Activated naive CD8-positive, alpha-beta T cell (primary cell): ENCODE data around the gene GREM2.

Experiments
- H3K27ac Mint-ChIP-seq: one replicate; pipeline ENCODE4 v1.8.0; 2021; ENCODE audit warnings: mixed read lengths
- H3K27me3 Mint-ChIP-seq: one replicate; pipeline ENCODE4 v1.8.0; 2021; ENCODE audit warnings: mixed read lengths
- H3K36me3 Mint-ChIP-seq: one replicate; pipeline ENCODE4 v1.8.0; 2021; ENCODE audit warnings: mixed read lengths
- H3K4me1 Mint-ChIP-seq: one replicate; pipeline ENCODE4 v1.8.0; 2021; ENCODE audit warnings: low read depth, mixed read lengths
- H3K4me3 Mint-ChIP-seq: one replicate; pipeline ENCODE4 v1.8.0; 2021; ENCODE audit warnings: mild to moderate bottlenecking, mixed read lengths
- H3K9me3 Mint-ChIP-seq: one replicate; pipeline ENCODE4 v1.8.0; 2021; ENCODE audit warnings: low read depth, mixed read lengths

Gene GREM2

GRCh38 chr1:240506176-240506575 is 105.8 kb downstream of the GREM2 start:
- Mint-ChIP-seq H3K36me3 (no peaks in the 10 kb centered on the region), H3K27ac (no peak overlapping the region), H3K9me3 (no peaks in the 10 kb centered on the region), H3K27me3 (peaks cover 4% of the 10 kb centered on the region), H3K4me3 (no peak overlapping the region), H3K4me1 (no peaks in the 10 kb centered on the region)

GRCh38 chr1:240503558-240503957 is 108.4 kb downstream of the GREM2 start:
- Mint-ChIP-seq H3K36me3 (no peaks in the 10 kb centered on the region), H3K4me1 (no peaks in the 10 kb centered on the region), H3K4me3 (no peak overlapping the region), H3K27me3 (peaks cover 4% of the 10 kb centered on the region), H3K9me3 (no peaks in the 10 kb centered on the region), H3K27ac (no peak overlapping the region)

- Mint-ChIP-seq H3K27me3 (peaks cover 3% of the 10 kb centered on the region), H3K4me1 (no peaks in the 10 kb centered on the region), H3K36me3 (no peaks in the 10 kb centered on the region), H3K4me3 (no peak overlapping the region), H3K27ac (no peak overlapping the region), H3K9me3 (no peaks in the 10 kb centered on the region)
Measured at GRCh38 chr1:240503036-240503435, 108.9 kb downstream of the GREM2 start.

- Mint-ChIP-seq H3K4me3 (no peak overlapping the region), H3K9me3 (no peaks in the 10 kb centered on the region), H3K36me3 (no peaks in the 10 kb centered on the region), H3K27me3 (no peaks in the 10 kb centered on the region), H3K27ac (no peak overlapping the region), H3K4me1 (no peaks in the 10 kb centered on the region)
Measured at GRCh38 chr1:240501115-240501514, 110.8 kb downstream of the GREM2 start.

GRCh38 chr1:240500647-240501046 is 111.3 kb downstream of the GREM2 start:
- no peaks in the 10 kb centered on the region for H3K9me3 Mint-ChIP-seq
- no peaks in the 10 kb centered on the region for H3K36me3 Mint-ChIP-seq
- no peak overlapping the region for H3K4me3 Mint-ChIP-seq
- no peaks in the 10 kb centered on the region for H3K4me1 Mint-ChIP-seq
- H3K27me3 Mint-ChIP-seq: no peaks in the 10 kb centered on the region
- no peak overlapping the region for H3K27ac Mint-ChIP-seq

GRCh38 chr1:240499012-240499411 is 112.9 kb downstream of the GREM2 start:
- Mint-ChIP-seq H3K27ac (no peak overlapping the region), H3K9me3 (no peaks in the 10 kb centered on the region), H3K4me3 (no peak overlapping the region), H3K36me3 (no peaks in the 10 kb centered on the region), H3K4me1 (no peaks in the 10 kb centered on the region), H3K27me3 (no peaks in the 10 kb centered on the region)

GRCh38 chr1:240498335-240498734 is 113.6 kb downstream of the GREM2 start:
- no peaks in the 10 kb centered on the region for H3K9me3 Mint-ChIP-seq
- H3K27ac Mint-ChIP-seq: no peak overlapping the region
- no peaks in the 10 kb centered on the region for H3K27me3 Mint-ChIP-seq
- H3K4me1 Mint-ChIP-seq: no peaks in the 10 kb centered on the region
- H3K36me3 Mint-ChIP-seq: no peaks in the 10 kb centered on the region
- H3K4me3 Mint-ChIP-seq: no peak overlapping the region

- Mint-ChIP-seq H3K27ac (no peak overlapping the region), H3K9me3 (no peaks in the 10 kb centered on the region), H3K4me1 (no peaks in the 10 kb centered on the region), H3K36me3 (no peaks in the 10 kb centered on the region), H3K27me3 (no peaks in the 10 kb centered on the region), H3K4me3 (no peak overlapping the region)
Measured at GRCh38 chr1:240497908-240498307, 114.0 kb downstream of the GREM2 start.

GRCh38 chr1:240496941-240497340 is 115.0 kb downstream of the GREM2 start:
- Mint-ChIP-seq H3K9me3 (no peaks in the 10 kb centered on the region), H3K4me3 (no peak overlapping the region), H3K27ac (no peak overlapping the region)

GRCh38 chr1:240496356-240496755 is 115.6 kb downstream of the GREM2 start:
- no peak overlapping the region for H3K4me3 Mint-ChIP-seq
- no peak overlapping the region for H3K27ac Mint-ChIP-seq
- no peaks in the 10 kb centered on the region for H3K4me1 Mint-ChIP-seq
- H3K27me3 Mint-ChIP-seq: peaks cover 4% of the 10 kb centered on the region
- H3K36me3 Mint-ChIP-seq: no peaks in the 10 kb centered on the region
- no peaks in the 10 kb centered on the region for H3K9me3 Mint-ChIP-seq

More at GRCh38 chr1:240496941-240497340, 115.0 kb downstream of the GREM2 start:
- no peaks in the 10 kb centered on the region for H3K4me1 Mint-ChIP-seq
- no peaks in the 10 kb centered on the region for H3K27me3 Mint-ChIP-seq
- H3K36me3 Mint-ChIP-seq: no peaks in the 10 kb centered on the region

- Mint-ChIP-seq H3K27ac (no peak overlapping the region), H3K9me3 (no peaks in the 10 kb centered on the region), H3K36me3 (no peaks in the 10 kb centered on the region), H3K27me3 (peaks cover 4% of the 10 kb centered on the region), H3K4me1 (no peaks in the 10 kb centered on the region), H3K4me3 (no peak overlapping the region)
Measured at GRCh38 chr1:240495601-240496000, 116.4 kb downstream of the GREM2 start.

GRCh38 chr1:240492832-240493440 is 119.0 kb downstream of the GREM2 start:
- Mint-ChIP-seq H3K4me3 (peak overlapping the region; percentile 54), H3K4me1 (no peaks in the 10 kb centered on the region), H3K9me3 (no peaks in the 10 kb centered on the region), H3K27me3 (peaks cover 7% of the 10 kb centered on the region), H3K27ac (no peak overlapping the region), H3K36me3 (no peaks in the 10 kb centered on the region)

GRCh38 chr1:240491796-240492195 is 120.2 kb downstream of the GREM2 start:
- no peaks in the 10 kb centered on the region for H3K9me3 Mint-ChIP-seq
- H3K36me3 Mint-ChIP-seq: no peaks in the 10 kb centered on the region
- no peak overlapping the region for H3K4me3 Mint-ChIP-seq
- peaks cover 7% of the 10 kb centered on the region for H3K27me3 Mint-ChIP-seq
- H3K4me1 Mint-ChIP-seq: no peaks in the 10 kb centered on the region
- no peak overlapping the region for H3K27ac Mint-ChIP-seq

- Mint-ChIP-seq H3K27ac (no peak overlapping the region), H3K4me1 (no peaks in the 10 kb centered on the region), H3K4me3 (no peak overlapping the region), H3K9me3 (no peaks in the 10 kb centered on the region), H3K36me3 (no peaks in the 10 kb centered on the region), H3K27me3 (peaks cover 7% of the 10 kb centered on the region)
Measured at GRCh38 chr1:240491156-240491555, 120.8 kb downstream of the GREM2 start.

GRCh38 chr1:240487493-240487892 is 124.5 kb downstream of the GREM2 start:
- Mint-ChIP-seq H3K27ac (no peak overlapping the region), H3K36me3 (no peaks in the 10 kb centered on the region), H3K9me3 (no peaks in the 10 kb centered on the region), H3K4me3 (no peak overlapping the region), H3K27me3 (peaks cover 7% of the 10 kb centered on the region), H3K4me1 (no peaks in the 10 kb centered on the region)

GRCh38 chr1:240486611-240487010 is 125.3 kb downstream of the GREM2 start:
- Mint-ChIP-seq H3K36me3 (no peaks in the 10 kb centered on the region), H3K27me3 (peaks cover 4% of the 10 kb centered on the region), H3K4me1 (no peaks in the 10 kb centered on the region), H3K27ac (no peak overlapping the region), H3K4me3 (no peak overlapping the region), H3K9me3 (no peaks in the 10 kb centered on the region)
